Breast epithelium (tissue), 3 donors: ENCODE results near the gene HCAR2.

ENCODE experiments used
- POLR2A ChIP-seq: fragments of 450-650 bp; IDR thresholded peaks from one replicate; pipeline ENCODE4 v1.6.1; 2016; ENCODE audit warnings: antibody characterized with exemption, mild to moderate bottlenecking, moderate library complexity
- POLR2AphosphoS5 ChIP-seq, 3 donors: sonication (generic); formaldehyde crosslinking; IDR thresholded peaks; one replicate each; pipeline ENCODE4 v1.6.1; 2017; ENCODE audit warnings: antibody characterized with exemption in 3 of 3
- TF ChIP-seq, protein P1 (sequence below), 3 donors: fragments of 450-650 bp; IDR thresholded peaks; one replicate each; pipeline ENCODE4 v1.5.1; 2016 to 2017; ENCODE audit warnings: antibody characterized with exemption in 3 of 3, mild to moderate bottlenecking in 3 of 3, moderate library complexity in 3 of 3

- TF ChIP-seq POLR2A: no peak
- no peak for TF ChIP-seq POLR2AphosphoS5 (IDR thresholded peaks at IDR 0.05)
- TF ChIP-seq, protein P1, sequence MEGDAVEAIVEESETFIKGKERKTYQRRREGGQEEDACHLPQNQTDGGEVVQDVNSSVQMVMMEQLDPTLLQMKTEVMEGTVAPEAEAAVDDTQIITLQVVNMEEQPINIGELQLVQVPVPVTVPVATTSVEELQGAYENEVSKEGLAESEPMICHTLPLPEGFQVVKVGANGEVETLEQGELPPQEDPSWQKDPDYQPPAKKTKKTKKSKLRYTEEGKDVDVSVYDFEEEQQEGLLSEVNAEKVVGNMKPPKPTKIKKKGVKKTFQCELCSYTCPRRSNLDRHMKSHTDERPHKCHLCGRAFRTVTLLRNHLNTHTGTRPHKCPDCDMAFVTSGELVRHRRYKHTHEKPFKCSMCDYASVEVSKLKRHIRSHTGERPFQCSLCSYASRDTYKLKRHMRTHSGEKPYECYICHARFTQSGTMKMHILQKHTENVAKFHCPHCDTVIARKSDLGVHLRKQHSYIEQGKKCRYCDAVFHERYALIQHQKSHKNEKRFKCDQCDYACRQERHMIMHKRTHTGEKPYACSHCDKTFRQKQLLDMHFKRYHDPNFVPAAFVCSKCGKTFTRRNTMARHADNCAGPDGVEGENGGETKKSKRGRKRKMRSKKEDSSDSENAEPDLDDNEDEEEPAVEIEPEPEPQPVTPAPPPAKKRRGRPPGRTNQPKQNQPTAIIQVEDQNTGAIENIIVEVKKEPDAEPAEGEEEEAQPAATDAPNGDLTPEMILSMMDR (IDR thresholded peaks at IDR 0.05): no peak
Measured at GRCh38 chr12:122669397-122670070, 33.6 kb downstream of the HCAR2 start.
